CD14-positive monocyte (primary cell): Measurements from ENCODE around the gene ZNF610. TPM values are rescaled to one million over a fixed set of nuclear protein-coding genes. Genes with fewer than 3 reads are reported as not detected.

Experiments
- DNase-seq, 3 donors: peaks; one replicate each; pipeline ENCODE4 v3.0.0-alpha.2; 2011 to 2022
- H2AFZ ChIP-seq: 2 replicates; pipeline ENCODE4 v1.6.0; 2012; ENCODE audit warnings: mild to moderate bottlenecking, low read depth, low read length, inconsistent platforms; ENCODE audit not compliant: insufficient read depth, poor library complexity, severe bottlenecking
- H3K27ac ChIP-seq, 2 donors: 1 replicate in 1 of 2; 2 replicates in 1 of 2; pipeline ENCODE4 v1.5.1; 2012 to 2013; ENCODE audit warnings: low read length in 2 of 2, control low read depth in 1 of 2, inconsistent platforms in 1 of 2, low read depth in 1 of 2, mild to moderate bottlenecking in 1 of 2
- H3K27me3 ChIP-seq, 2 donors: one replicate each; pipeline versions ENCODE4 v1.6.0 to v1.6.1; 2011 to 2013; ENCODE audit warnings: low read length in 2 of 2; ENCODE audit not compliant: control insufficient read depth in 2 of 2, insufficient read depth in 2 of 2
- H3K36me3 ChIP-seq, 2 donors: replicated peaks in 1 of 2; 1 replicate in 1 of 2; 2 replicates in 1 of 2; pipeline versions ENCODE4 v1.5.1 to v1.6.1; 2012 to 2013; ENCODE audit warnings: low read length in 2 of 2, control low read depth in 1 of 2, inconsistent platforms in 1 of 2, mild to moderate bottlenecking in 1 of 2; ENCODE audit not compliant: insufficient read depth in 2 of 2, control insufficient read depth in 1 of 2
- H3K4me1 ChIP-seq, 2 donors: 1 replicate in 1 of 2; 2 replicates in 1 of 2; pipeline versions ENCODE4 v1.5.1 to v1.6.1; 2012 to 2013; ENCODE audit warnings: low read length in 2 of 2, control low read depth in 1 of 2, inconsistent platforms in 1 of 2, mild to moderate bottlenecking in 1 of 2, moderate library complexity in 1 of 2; ENCODE audit not compliant: insufficient read depth in 2 of 2, control insufficient read depth in 1 of 2
- H3K4me2 ChIP-seq: replicated peaks from 2 replicates; pipeline ENCODE3; 2012; ENCODE audit warnings: low read length, moderate library complexity, mild to moderate bottlenecking; ENCODE audit not compliant: poor library complexity, severe bottlenecking; ENCODE audit errors: extremely low read depth
- H3K4me3 ChIP-seq, 3 experiments: fragments of 200-600 bp in 1 of 3; sonication (generic) in 1 of 3; replicated peaks in 1 of 3; 1 replicate in 2 of 3; 2 replicates in 1 of 3; pipeline ENCODE4 v1.5.1; 2011 to 2013; ENCODE audit warnings: low read length in 3 of 3, mild to moderate bottlenecking in 3 of 3, control low read depth in 2 of 3, low read depth in 2 of 3, inconsistent platforms in 1 of 3, moderate library complexity in 1 of 3
- H3K79me2 ChIP-seq: 2 replicates; pipeline ENCODE4 v1.6.0; 2012; ENCODE audit warnings: mild to moderate bottlenecking, control low read depth, inconsistent platforms, low read length, moderate library complexity; ENCODE audit not compliant: insufficient read depth
- H3K9ac ChIP-seq: 2 replicates; pipeline ENCODE4 v1.6.0; 2017; ENCODE audit warnings: low read length, mild to moderate bottlenecking; ENCODE audit not compliant: insufficient read depth, poor library complexity, severe bottlenecking
- H3K9me3 ChIP-seq, 2 donors: replicated peaks in 1 of 2; 1 replicate in 1 of 2; 2 replicates in 1 of 2; pipeline versions ENCODE4 v1.5.1 to v1.6.1; 2012 to 2013; ENCODE audit warnings: low read length in 2 of 2, control low read depth in 1 of 2; ENCODE audit not compliant: control insufficient read depth in 1 of 2, insufficient read depth in 1 of 2
- H4K20me1 ChIP-seq: 2 replicates; pipeline ENCODE4 v1.6.0; 2012; ENCODE audit warnings: mild to moderate bottlenecking, low read length, control low read depth, moderate library complexity; ENCODE audit not compliant: insufficient read depth
- H3K27ac Mint-ChIP-seq, 7 donors: one replicate each; pipeline ENCODE4 v1.8.0; 2020; ENCODE audit warnings: mild to moderate bottlenecking in 7 of 7, mixed read lengths in 7 of 7, moderate library complexity in 6 of 7, inconsistent platforms in 2 of 7
- H3K27me3 Mint-ChIP-seq, 3 donors: one replicate each; pipeline ENCODE4 v1.8.0; 2021 to 2022; ENCODE audit warnings: low read depth in 3 of 3, mild to moderate bottlenecking in 3 of 3, mixed read lengths in 3 of 3, moderate library complexity in 3 of 3, inconsistent platforms in 1 of 3
- H3K36me3 Mint-ChIP-seq, 2 donors: one replicate each; pipeline ENCODE4 v1.8.0; 2020; ENCODE audit warnings: mixed read lengths in 2 of 2, inconsistent platforms in 1 of 2, mild to moderate bottlenecking in 1 of 2
- H3K4me1 Mint-ChIP-seq: one replicate; pipeline ENCODE4 v1.8.0; 2020; ENCODE audit warnings: mild to moderate bottlenecking, mixed read lengths
- H3K4me3 Mint-ChIP-seq, 2 donors: one replicate each; pipeline ENCODE4 v1.8.0; 2020; ENCODE audit warnings: mild to moderate bottlenecking in 2 of 2, mixed read lengths in 2 of 2, moderate library complexity in 1 of 2
- H3K9me3 Mint-ChIP-seq, 7 donors: one replicate each; pipeline ENCODE4 v1.8.0; 2020 to 2022; ENCODE audit warnings: mixed read lengths in 7 of 7, mild to moderate bottlenecking in 6 of 7, moderate library complexity in 6 of 7, inconsistent platforms in 2 of 7
- WGBS: methylation state at CpG from one replicate; pipeline ENCODE4 v1.1.5; 2013; ENCODE audit warnings: missing lambda C conversion rate; ENCODE audit not compliant: insufficient coverage; 5-methylcytosine and 5-hydroxymethylcytosine counted together
- intact Hi-C, 2 donors: fragments of 100-400 bp; cut with micrococcal nuclease; formaldehyde crosslinking; loops; one replicate each; pipeline versions ENCODE4 v1.15.0 to v1.15.1; 2023
- polyA plus RNA-seq, 3 donors: library from polyadenylated mRNA; depleted of rRNA in 1 of 3; unstranded in 2 of 3; stranded (reverse) in 1 of 3; fragments of 300-500 nt in 2 of 3; fragments of >200 nt in 1 of 3; fragmentation: Illumina TruSeq in 2 of 3; gene quantifications; 1 replicate in 2 of 3; 2 replicates in 1 of 3; pipeline ENCODE4 v1.2.3, GENCODE V29; 2012 to 2021
- TF ChIP-seq, protein P1 (sequence below): fragments of 200-600 bp; IDR thresholded peaks from one replicate; pipeline ENCODE4 v1.8.0; 2022; ENCODE audit warnings: antibody characterized with exemption, mild to moderate bottlenecking

Gene ZNF610
- polyA plus RNA-seq, 3 donors, result not detected

DNA sequence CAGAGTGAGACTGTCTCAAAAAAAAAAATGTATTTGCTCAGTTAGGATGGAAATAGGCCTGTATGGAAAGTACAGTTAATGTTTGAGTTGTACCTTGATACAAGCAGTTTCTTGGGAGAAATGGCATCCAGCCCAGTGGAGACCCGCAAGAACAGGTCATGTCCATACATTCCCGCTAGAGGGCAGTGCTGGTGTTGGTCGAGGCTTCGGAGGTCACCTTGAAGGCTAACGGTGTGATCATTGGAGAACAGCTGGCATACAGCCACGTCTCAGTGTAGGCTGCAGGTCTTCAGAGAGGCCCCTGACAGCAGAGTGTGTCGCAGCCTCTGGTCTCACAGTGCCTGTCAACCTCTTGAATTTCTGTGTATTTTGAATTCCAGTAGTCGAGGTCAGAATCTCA lies 7.5 kb downstream of the ZNF610 start:
- Histone ChIP-seq H3K79me2 (no peaks in the 10 kb centered on the region), H3K36me3 (no peaks in the 10 kb centered on the region), H3K27ac (no peak overlapping the region), H3K9me3 (peaks cover 70 to 88% of the 10 kb centered on the region in 2 donors), H2AFZ (no peak overlapping the region), H3K9ac (no peak overlapping the region), H3K4me1 (no peaks in the 10 kb centered on the region), H4K20me1 (no peaks in the 10 kb centered on the region), H3K4me2 (no peak overlapping the region), H3K4me3 (no peak overlapping the region), H3K27me3 (no peaks in the 10 kb centered on the region)
- H3K4me1 Mint-ChIP-seq, result no peaks in the 10 kb centered on the region
- TF ChIP-seq, protein P1, sequence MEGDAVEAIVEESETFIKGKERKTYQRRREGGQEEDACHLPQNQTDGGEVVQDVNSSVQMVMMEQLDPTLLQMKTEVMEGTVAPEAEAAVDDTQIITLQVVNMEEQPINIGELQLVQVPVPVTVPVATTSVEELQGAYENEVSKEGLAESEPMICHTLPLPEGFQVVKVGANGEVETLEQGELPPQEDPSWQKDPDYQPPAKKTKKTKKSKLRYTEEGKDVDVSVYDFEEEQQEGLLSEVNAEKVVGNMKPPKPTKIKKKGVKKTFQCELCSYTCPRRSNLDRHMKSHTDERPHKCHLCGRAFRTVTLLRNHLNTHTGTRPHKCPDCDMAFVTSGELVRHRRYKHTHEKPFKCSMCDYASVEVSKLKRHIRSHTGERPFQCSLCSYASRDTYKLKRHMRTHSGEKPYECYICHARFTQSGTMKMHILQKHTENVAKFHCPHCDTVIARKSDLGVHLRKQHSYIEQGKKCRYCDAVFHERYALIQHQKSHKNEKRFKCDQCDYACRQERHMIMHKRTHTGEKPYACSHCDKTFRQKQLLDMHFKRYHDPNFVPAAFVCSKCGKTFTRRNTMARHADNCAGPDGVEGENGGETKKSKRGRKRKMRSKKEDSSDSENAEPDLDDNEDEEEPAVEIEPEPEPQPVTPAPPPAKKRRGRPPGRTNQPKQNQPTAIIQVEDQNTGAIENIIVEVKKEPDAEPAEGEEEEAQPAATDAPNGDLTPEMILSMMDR, result peak; percentile 56
- peak; percentile 2 to 18 (median 10) for DNase-seq
- intact Hi-C loops, result no loop called here
- H3K36me3 Mint-ChIP-seq, result peaks cover 1 to 3% of the 10 kb centered on the region in 2 donors
- H3K4me3 Mint-ChIP-seq, result no peak overlapping the region
- H3K9me3 Mint-ChIP-seq, result peaks cover 41 to 83% (median 79%) of the 10 kb centered on the region in 7 donors
- 30% methylated on average over 6 of the region's 8 CpGs for WGBS
- no peak overlapping the region for H3K27ac Mint-ChIP-seq
- peaks cover 0 to 3% (median 1%) of the 10 kb centered on the region in 3 donors for H3K27me3 Mint-ChIP-seq

DNA sequence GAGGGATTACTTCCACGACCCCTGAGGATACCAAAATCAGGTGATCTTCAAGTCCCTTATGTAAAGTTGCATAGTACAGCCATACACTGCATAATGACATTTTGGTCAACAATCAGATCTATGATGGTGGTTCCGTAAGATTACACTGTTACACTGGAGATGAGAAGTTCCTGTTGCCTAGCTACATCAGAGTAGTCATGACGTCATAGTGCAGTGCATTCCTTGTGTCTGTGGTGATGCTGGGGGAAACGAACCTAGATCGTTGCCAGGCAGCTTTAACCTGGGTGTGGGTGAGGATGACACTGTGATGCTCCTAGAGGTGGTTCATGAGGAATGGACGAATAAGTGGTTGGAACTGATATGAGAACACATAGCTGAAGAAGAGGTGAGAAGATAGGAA lies 9.1 kb downstream of the ZNF610 start:
- Mint-ChIP-seq H3K27me3 (peaks cover 0 to 3% (median 1%) of the 10 kb centered on the region in 3 donors), H3K4me3 (no peak overlapping the region), H3K27ac (no peak overlapping the region), H3K9me3 (peaks cover 43 to 85% (median 80%) of the 10 kb centered on the region in 7 donors), H3K36me3 (peaks cover 0 to 7% of the 10 kb centered on the region in 2 donors), H3K4me1 (no peaks in the 10 kb centered on the region)
- H3K27ac ChIP-seq, result no peak overlapping the region
- no peak overlapping the region for H3K9ac ChIP-seq
- no peaks in the 10 kb centered on the region for H3K79me2 ChIP-seq
- intact Hi-C loops, result no loop called here
- no peaks in the 10 kb centered on the region for H4K20me1 ChIP-seq
- no peak for DNase-seq
- H3K27me3 ChIP-seq, result no peaks in the 10 kb centered on the region
- H3K4me1 ChIP-seq, result no peaks in the 10 kb centered on the region
- H2AFZ ChIP-seq, result no peak overlapping the region
- TF ChIP-seq, protein P1, result no peak
- no peak overlapping the region for H3K4me3 ChIP-seq
- H3K4me2 ChIP-seq, result no peak overlapping the region
- H3K36me3 ChIP-seq, result no peaks in the 10 kb centered on the region
- 97% methylated on average over 3 of the region's 6 CpGs for WGBS
- H3K9me3 ChIP-seq, result peaks cover 75 to 89% of the 10 kb centered on the region in 2 donors
